HG03097 (cell line): ENCODE results near the gene COG6.

Experiments used
- ATAC-seq: cut with Tn5 transposase; IDR thresholded peaks from one replicate; pipeline ENCODE4 v1.9.1; 2021; ENCODE audit not compliant: unreplicated experiment, low FRiP score

The COG6 gene

DNA sequence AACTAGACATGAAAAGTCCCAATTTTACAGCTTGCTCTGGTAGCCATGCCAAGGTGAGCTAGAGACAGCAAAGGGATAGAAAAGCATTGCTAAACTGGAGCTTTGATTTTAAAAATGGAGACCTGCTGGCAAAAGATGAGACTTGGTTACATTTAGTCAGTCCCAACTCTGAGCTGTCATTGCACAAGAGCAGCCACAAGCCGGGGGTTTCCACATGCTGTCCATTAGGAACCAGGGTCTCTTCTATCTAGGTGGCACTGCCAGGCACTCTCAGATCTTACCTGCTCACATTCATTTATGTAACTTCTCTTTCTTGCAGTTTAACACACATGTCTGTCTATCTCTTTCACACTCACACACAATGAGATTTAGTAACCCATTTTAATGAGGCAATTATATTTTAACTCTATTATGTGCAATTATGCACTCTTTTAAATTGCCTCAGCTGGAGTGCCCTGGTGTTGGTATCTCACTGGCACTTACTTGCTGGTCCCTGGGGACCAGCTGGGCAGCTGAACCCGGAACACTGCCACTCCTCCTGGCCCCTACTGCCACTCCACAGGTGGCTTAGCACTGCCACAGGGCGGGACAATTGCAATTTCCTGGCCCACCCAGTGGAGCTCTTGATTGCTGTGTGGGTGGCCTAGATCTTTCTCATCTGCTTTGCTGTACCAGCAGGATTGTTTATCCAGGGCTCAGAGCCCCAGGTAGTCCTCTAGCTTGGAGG lies 112.5 kb downstream of the COG6 start:
- no peak for ATAC-seq

GRCh38 chr13:39768962-39769361 lies 113.5 kb downstream of the COG6 start:
- no peak for ATAC-seq

GRCh38 chr13:39770221-39771090 lies 115.0 kb downstream of the COG6 start:
- ATAC-seq: no peak

DNA sequence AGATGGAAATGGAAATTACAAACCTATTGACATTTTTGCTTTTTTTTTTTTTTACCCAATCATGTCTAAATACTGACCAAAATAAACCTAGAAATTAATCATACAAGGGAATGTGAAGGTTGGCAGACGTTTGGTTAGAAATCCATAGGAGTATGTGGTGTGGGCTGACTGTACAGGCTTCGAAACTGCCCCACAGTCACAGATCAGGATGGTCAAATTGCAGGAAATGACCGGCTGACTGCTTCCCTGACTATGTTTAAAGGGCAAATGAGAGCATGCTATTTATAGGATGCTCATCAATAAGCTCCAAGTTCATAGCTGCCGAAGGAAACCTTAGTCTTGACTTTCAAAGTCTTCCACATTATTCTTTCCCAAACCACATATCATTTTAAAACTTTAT lies 118.4 kb downstream of the COG6 start:
- no peak for ATAC-seq

DNA sequence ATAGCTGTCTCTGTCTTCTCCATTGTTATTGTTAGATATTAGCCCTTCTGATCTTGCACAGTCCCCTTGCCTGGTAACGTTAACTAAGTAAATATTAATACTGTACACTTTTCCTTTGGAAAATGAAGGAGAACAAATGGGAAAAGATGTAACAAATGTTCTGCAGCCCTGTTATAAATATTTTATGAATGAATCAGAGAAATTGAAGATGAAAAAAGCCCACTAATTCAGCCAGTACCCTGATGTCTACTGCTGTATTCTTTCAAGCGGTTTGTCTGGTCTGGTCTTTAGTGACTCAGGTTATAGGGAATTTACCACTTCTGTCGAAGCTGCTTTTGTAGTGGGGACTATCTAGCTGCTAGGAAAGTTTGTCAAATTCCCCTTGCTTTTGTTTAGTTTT lies 121.0 kb downstream of the COG6 start:
- ATAC-seq: no peak

- ATAC-seq: no peak
These were observed 121.6 kb downstream of the COG6 start for GRCh38 chr13:39777021-39777420.

- no peak for ATAC-seq
These were observed 122.1 kb downstream of the COG6 start for GRCh38 chr13:39777527-39778061.

GRCh38 chr13:39779337-39780265 lies 124.1 kb downstream of the COG6 start:
- no peak for ATAC-seq

- ATAC-seq: no peak
These were observed 125.2 kb downstream of the COG6 start for GRCh38 chr13:39780711-39781110.

- no peak for ATAC-seq
These were observed 125.9 kb downstream of the COG6 start for GRCh38 chr13:39781381-39781780.

GRCh38 chr13:39783051-39783450 lies 127.6 kb downstream of the COG6 start:
- no peak for ATAC-seq

DNA sequence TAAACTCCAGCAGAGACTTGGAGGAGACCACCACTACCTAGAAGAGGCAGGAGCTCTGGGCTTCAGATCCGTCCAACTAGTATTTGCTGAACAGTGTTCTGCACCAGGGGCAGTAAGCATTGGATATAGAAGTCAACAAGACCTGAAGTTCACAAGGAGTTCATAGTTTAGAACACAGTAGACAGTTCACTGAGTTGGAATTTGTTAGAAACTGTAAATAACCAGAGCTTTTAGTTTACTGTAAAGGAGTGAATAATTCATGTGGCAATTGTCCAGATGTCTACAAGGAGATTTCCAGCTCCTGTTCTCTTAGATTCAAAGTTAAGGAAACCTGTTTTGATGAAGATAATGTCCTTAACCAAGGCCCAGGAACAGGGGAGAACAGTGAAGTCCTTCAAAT lies 128.9 kb downstream of the COG6 start:
- no peak for ATAC-seq

DNA sequence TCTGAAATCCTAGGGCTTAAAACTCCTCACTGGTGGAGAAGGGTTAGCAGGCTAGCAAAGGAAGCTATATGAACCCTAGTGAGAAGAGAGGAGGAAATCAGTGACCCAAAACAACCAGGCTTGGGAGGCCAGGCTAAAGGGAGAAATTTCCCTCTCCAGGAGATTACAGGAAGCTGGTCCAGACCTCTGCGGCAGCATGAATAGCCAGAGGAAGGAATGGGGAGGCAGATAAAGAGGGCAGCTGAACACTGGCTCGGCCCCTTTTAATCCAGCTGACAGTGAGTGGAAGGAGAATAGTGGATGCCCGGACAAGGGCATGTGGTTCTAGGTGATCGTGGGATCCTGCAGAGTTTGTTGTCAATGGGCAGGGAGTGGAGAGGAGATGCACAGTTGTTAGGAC lies 130.6 kb downstream of the COG6 start:
- no peak for ATAC-seq

DNA sequence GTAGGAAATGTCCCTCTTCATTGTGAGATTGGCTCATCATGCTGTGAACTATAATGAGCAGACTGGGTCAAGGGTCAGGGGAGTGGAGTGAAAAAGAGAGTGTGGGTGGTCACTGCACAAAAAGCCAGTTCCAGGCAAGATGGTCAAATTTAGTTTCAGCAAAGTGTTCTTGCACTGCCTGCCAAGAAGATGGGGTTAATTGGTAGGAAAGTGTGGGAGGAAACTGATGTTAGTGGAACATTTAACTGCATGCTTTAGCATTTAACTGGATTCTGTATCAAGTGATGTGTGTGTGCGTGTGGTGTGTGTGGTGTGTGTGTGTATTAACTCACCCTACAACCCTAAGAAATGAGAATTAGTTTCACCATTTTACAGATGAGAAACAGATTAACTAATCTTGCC lies 131.6 kb downstream of the COG6 start:
- no peak for ATAC-seq

GRCh38 chr13:39788102-39788501 lies 132.6 kb downstream of the COG6 start:
- no peak for ATAC-seq

DNA sequence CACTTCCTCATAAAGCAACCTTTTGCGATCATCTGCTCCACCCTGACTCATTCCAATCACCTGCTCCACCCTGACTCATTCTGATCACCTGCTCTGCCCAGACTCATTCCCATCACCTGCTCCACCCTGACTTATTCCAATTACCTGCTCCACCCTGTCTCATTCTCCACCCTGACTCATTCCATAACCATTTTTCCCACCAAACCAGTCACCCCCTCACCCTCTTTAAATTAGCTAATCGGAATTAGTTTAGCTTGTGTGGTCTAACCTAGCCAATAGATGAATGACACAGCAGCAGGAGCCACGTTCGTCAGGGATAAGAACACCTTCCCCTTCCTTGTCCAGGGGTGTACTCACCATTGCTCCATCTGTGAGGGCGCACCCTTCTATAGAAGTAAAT lies 134.0 kb downstream of the COG6 start:
- no peak for ATAC-seq
